Measurements from ENCODE around the gene METTL16. TPM values are rescaled to one million over a fixed set of nuclear protein-coding genes. Genes with fewer than 3 reads are reported as not detected.
"Not testable (repeated sequence)": the region's sequence is repeated elsewhere in the genome, so short reads cannot be mapped to it uniquely, and the experiment has no call there.

Gene METTL16
- total RNA-seq, 1 experiment from 2014 or later, result 54.1 TPM

GRCh38 chr17:2542456-2542855 lies 30.8 kb upstream of the METTL16 start:
- Mint-ChIP-seq H3K36me3 (no peaks in the 10 kb centered on the region), H3K4me3 (no peak overlapping the region), H3K27ac (no peak overlapping the region), H3K4me1 (no peaks in the 10 kb centered on the region), H3K27me3 (ENCODE audit: low read depth) (0 out of 2 replicates have a peak, but pooled peaks cover 3% of the 10 kb centered on the region), H3K9me3 (no peaks in the 10 kb centered on the region)
- no peak for TF ChIP-seq E2F1 (CRISPR knock-in tag; IDR thresholded peaks at IDR 0.05)
- TF ChIP-seq HMGA2 (CRISPR knock-in tag; IDR thresholded peaks at IDR 0.05), result no peak
- TF ChIP-seq ERG (CRISPR knock-in tag; IDR thresholded peaks at IDR 0.05), result no peak
- TF ChIP-seq ATF3 (CRISPR knock-in tag; conservative IDR thresholded peaks at IDR 0.05), result no peak
- no peak for TF ChIP-seq CBFB (CRISPR knock-in tag; IDR thresholded peaks at IDR 0.05; ENCODE audit: low read depth)
- TF ChIP-seq ATF6 (CRISPR knock-in tag; IDR thresholded peaks at IDR 0.05), result no peak
- TF ChIP-seq STAT6 (CRISPR knock-in tag; conservative IDR thresholded peaks at IDR 0.05; ENCODE audit: low read depth), result no peak
- CTCF ChIA-PET, result no interaction called here
- DNase-seq (ENCODE audit: low spot score) (no peak), ATAC-seq (no peak)
- POLR2A ChIA-PET, result no interaction called here

GRCh38 chr17:2542056-2542455 lies 30.4 kb upstream of the METTL16 start:
- Mint-ChIP-seq H3K27ac (no peak overlapping the region), H3K9me3 (no peaks in the 10 kb centered on the region), H3K27me3 (ENCODE audit: low read depth) (0 out of 2 replicates have a peak, but pooled peaks cover 3% of the 10 kb centered on the region), H3K4me1 (no peaks in the 10 kb centered on the region), H3K36me3 (no peaks in the 10 kb centered on the region), H3K4me3 (no peak overlapping the region)
- TF ChIP-seq TP53 (CRISPR knock-in tag; IDR thresholded peaks at IDR 0.05) (no peak), NR2C2 (CRISPR knock-in tag; IDR thresholded peaks at IDR 0.05) (no peak), ZMAT4 (CRISPR knock-in tag; IDR thresholded peaks at IDR 0.05) (no peak), ZNF425 (CRISPR knock-in tag; conservative IDR thresholded peaks at IDR 0.05) (no peak), ZNF232 (CRISPR knock-in tag; IDR thresholded peaks at IDR 0.05) (no peak)
- ATAC-seq (no peak), DNase-seq (ENCODE audit: low spot score) (no peak)
- POLR2A ChIA-PET, result no interaction called here
- CTCF ChIA-PET, result no interaction called here

- H3K27me3 Mint-ChIP-seq (ENCODE audit: low read depth); CTCF ChIA-PET; ATAC-seq; H3K4me3 Mint-ChIP-seq; H3K9me3 Mint-ChIP-seq; H3K36me3 Mint-ChIP-seq; POLR2A ChIA-PET; H3K4me1 Mint-ChIP-seq; H3K27ac Mint-ChIP-seq; DNase-seq (ENCODE audit: low spot score): not testable (repeated sequence)
Observed at GRCh38 chr17:2537579-2537978, 25.9 kb upstream of the METTL16 start.
